H1 (cell line): Measurements from ENCODE around the gene POLR2L. TPM values are rescaled to one million over a fixed set of nuclear protein-coding genes. Genes with fewer than 3 reads are reported as not detected.

ENCODE experiments used
- BCL11A ChIP-seq, 2 experiments: IDR thresholded peaks; one replicate each; pipeline ENCODE4 v1.6.1; 2011; ENCODE audit warnings: low read depth in 2 of 2, low read length in 2 of 2, mild to moderate bottlenecking in 2 of 2
- CTBP2 ChIP-seq: IDR thresholded peaks from 2 replicates; pipeline ENCODE4 v1.7.0; 2011; ENCODE audit warnings: borderline replicate concordance, mild to moderate bottlenecking, moderate library complexity, mixed read lengths, low read length; ENCODE audit not compliant: insufficient read depth, insufficient read length
- SP1 ChIP-seq: IDR thresholded peaks from 2 replicates; pipeline ENCODE4 v1.6.1; 2011; ENCODE audit warnings: low read depth, low read length
- SUZ12 ChIP-seq: fragments of 200-600 bp; sonication (generic); IDR thresholded peaks from 2 replicates; pipeline ENCODE4 v1.6.1; 2012; ENCODE audit warnings: mild to moderate bottlenecking, inconsistent platforms, low read length, moderate library complexity, mixed read lengths
- polyA plus RNA-seq, 7 experiments: library from polyadenylated mRNA; depleted of rRNA in 3 of 7; stranded (reverse) in 5 of 7; unstranded in 2 of 7; fragments of >200 nt in 5 of 7; fragments of 200-250 nt in 2 of 7; gene quantifications; 1 replicate in 5 of 7; 2 replicates in 1 of 7; 4 replicates in 1 of 7; pipeline versions ENCODE4 v1.2.1 to v1.2.3, GENCODE V29; 2011 to 2013; ENCODE audit warnings: missing spikeins in 2 of 7, mixed read lengths in 2 of 7
- total RNA-seq: library from RNA; stranded (reverse); fragmentation: NEBNext Ultra II Directional; extraction: Animal tissue kit (Norgen Biotek cat#: 25700); gene quantifications from 2 replicates; pipeline ENCODE4 v1.2.1, GENCODE V29; 2021

The POLR2L gene
- total and polyA plus RNA-seq, 2 of the 8 experiments (the other 6 are each of a cell fraction or from before 2014, with no cell fraction given) = 140 to 151 TPM

- TF ChIP-seq CTBP2 (no peak), SP1 (no peak), BCL11A (IDR thresholded peaks at IDR 0.05; ENCODE audit: low read depth in 2 of 2, low read length in 2 of 2) (no peak), SUZ12 (no peak)
These were observed 26.1 kb upstream of the POLR2L start (continued) for GRCh38 chr11:868394-868793.
